A549 (cell line): ENCODE measurements around the gene PALS2.

Source experiments
- MAFK ChIP-seq: fragments of 450-650 bp; IDR thresholded peaks from 2 replicates; pipeline ENCODE4 v1.6.1; 2014; ENCODE audit not compliant: partially characterized antibody
- POLR2A ChIP-seq: IDR thresholded peaks from 2 replicates; pipeline ENCODE4 v1.6.1; 2012; ENCODE audit warnings: mild to moderate bottlenecking, low read length
- TF ChIP-seq, protein P1 (sequence below): fragments of >200 bp; sonication (Bioruptor Twin); formaldehyde crosslinking; IDR thresholded peaks from 3 replicates; pipeline ENCODE4 v1.5.1; 2016

DNA sequence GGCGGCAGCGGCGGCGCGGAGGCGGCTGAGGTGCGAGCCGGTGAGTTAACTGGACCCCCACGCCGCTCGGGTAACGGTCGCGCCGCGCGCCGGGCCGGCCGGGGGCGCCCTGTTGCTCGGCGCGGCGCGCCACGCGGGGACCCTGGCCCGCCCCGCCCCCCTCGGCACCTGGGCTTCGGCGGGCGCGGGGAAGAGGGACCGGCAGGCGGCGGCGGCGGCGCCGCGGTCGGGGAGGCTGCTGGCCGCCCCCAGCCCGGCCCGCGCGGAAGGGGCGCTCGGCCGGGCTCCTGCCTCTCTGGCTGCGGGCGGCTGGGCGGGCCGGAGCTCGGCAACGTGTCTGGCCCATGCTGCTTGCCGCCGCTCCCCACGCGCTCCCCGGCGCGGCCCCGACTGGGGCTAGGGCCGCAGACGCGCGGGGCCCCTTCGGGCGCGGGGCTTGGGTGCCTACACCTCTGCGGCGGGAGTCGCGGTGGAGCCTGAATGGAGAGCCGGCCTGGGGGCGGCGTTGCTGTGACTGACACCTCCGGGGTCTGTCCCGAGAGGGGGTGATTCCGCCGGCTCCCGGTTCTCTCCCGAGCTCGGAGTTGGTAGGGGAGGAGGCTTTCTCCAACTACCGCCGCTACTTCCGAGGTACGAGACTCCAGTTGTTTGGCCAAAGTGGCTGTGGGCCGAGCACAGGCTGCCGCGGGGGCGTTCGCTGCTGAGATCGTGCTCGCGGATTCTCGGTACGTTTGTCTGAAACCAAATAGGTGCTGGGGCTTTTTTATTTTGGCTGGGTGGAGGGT is 494 bp downstream of the PALS2 start:
- TF ChIP-seq, protein P1, sequence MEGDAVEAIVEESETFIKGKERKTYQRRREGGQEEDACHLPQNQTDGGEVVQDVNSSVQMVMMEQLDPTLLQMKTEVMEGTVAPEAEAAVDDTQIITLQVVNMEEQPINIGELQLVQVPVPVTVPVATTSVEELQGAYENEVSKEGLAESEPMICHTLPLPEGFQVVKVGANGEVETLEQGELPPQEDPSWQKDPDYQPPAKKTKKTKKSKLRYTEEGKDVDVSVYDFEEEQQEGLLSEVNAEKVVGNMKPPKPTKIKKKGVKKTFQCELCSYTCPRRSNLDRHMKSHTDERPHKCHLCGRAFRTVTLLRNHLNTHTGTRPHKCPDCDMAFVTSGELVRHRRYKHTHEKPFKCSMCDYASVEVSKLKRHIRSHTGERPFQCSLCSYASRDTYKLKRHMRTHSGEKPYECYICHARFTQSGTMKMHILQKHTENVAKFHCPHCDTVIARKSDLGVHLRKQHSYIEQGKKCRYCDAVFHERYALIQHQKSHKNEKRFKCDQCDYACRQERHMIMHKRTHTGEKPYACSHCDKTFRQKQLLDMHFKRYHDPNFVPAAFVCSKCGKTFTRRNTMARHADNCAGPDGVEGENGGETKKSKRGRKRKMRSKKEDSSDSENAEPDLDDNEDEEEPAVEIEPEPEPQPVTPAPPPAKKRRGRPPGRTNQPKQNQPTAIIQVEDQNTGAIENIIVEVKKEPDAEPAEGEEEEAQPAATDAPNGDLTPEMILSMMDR = no peak; the same call in 2 of the 3 replicates
- TF ChIP-seq POLR2A (no peak), MAFK (no peak)
